GM11168 (cell line): Measurements from ENCODE around the gene DHRS13.

Experiments used
- in situ Hi-C: fragments of 300-500 bp; cut with MboI; formaldehyde crosslinking; loops from one replicate; pipeline ENCODE4 v1.12.0; 2022; ENCODE audit warnings: low sequenced_read_pairs; ENCODE audit not compliant: unreplicated experiment

The DHRS13 gene

GRCh38 chr17:28902819-28903545 lies at the start of gene DHRS13:
TSS of gene DHRS13 (minus strand) at chr17:28903079. CDS start at chr17:28902944, 135 bp downstream.
- in situ Hi-C loops = no loop called here

GRCh38 chr17:28951991-28952975 lies 49.4 kb upstream of the DHRS13 start:
- in situ Hi-C loops = no loop called here

- in situ Hi-C loops = no loop called here
Measured at GRCh38 chr17:28951428-28951990, 48.6 kb upstream of the DHRS13 start, which contains the start of gene PHF12. TSS of gene PHF12 (minus strand) at chr17:28951518. CDS start at chr17:28950960, 558 bp downstream.

- in situ Hi-C loops = no loop called here
Measured at GRCh38 chr17:28950752-28951427, 48.0 kb upstream of the DHRS13 start.

- in situ Hi-C loops = no loop called here
Measured at GRCh38 chr17:28950017-28950751, 47.3 kb upstream of the DHRS13 start.

GRCh38 chr17:28949185-28950016 lies 46.5 kb upstream of the DHRS13 start:
- in situ Hi-C loops = no loop called here

GRCh38 chr17:28948873-28949184 lies 46.0 kb upstream of the DHRS13 start:
- in situ Hi-C loops = no loop called here

- in situ Hi-C loops = no loop called here
Measured at GRCh38 chr17:28948342-28948741, 45.5 kb upstream of the DHRS13 start.

GRCh38 chr17:28947639-28948038 lies 44.8 kb upstream of the DHRS13 start:
- in situ Hi-C loops = no loop called here

- in situ Hi-C loops = no loop called here
Measured at GRCh38 chr17:28946239-28946638, 43.4 kb upstream of the DHRS13 start.

GRCh38 chr17:28944862-28945741 lies 42.2 kb upstream of the DHRS13 start:
- in situ Hi-C loops = no loop called here

- in situ Hi-C loops = no loop called here
Measured at GRCh38 chr17:28944343-28944742, 41.5 kb upstream of the DHRS13 start.

- in situ Hi-C loops = no loop called here
Measured at GRCh38 chr17:28942925-28943324, 40.0 kb upstream of the DHRS13 start.

GRCh38 chr17:28941251-28941650 lies 38.4 kb upstream of the DHRS13 start:
- in situ Hi-C loops = no loop called here

- in situ Hi-C loops = no loop called here
Measured at GRCh38 chr17:28940675-28941074, 37.8 kb upstream of the DHRS13 start.

GRCh38 chr17:28940142-28940541 lies 37.3 kb upstream of the DHRS13 start:
- in situ Hi-C loops = no loop called here

GRCh38 chr17:28938552-28938951 lies 35.7 kb upstream of the DHRS13 start:
- in situ Hi-C loops = no loop called here
